ENCODE measurements around the gene TYRP1. TPM values are rescaled to one million over a fixed set of nuclear protein-coding genes. Genes with fewer than 3 reads are reported as not detected.

The TYRP1 gene
- total and polyA plus RNA-seq, 12 donors: 0.11 to 0.12 TPM; not detected in 10

DNA sequence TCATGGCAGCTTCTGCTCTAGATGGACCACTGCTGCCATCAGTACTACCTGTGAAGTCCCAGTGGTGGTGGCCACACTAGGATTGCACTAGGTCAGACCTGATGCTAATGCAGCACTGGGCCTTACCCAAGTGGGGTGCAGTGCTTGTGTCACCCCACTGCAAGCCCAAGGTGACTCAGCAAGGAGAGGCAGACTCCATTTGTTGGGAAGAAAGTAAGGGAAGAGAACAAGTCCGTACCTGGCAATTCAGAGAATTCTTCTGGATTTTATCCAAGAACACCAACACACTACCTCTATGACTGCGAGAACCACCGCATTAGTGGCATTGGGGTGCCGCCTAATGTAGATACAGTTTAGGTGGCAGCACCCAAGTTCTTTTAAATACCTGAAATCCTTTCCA is 34.0 kb upstream of the TYRP1 start:
- Histone ChIP-seq H3K4me1 (replicated peaks in 1 of 2) (no peaks in the 10 kb centered on the region), H3K36me3 (replicated peaks in 1 of 2) (no peaks in the 10 kb centered on the region), H3K27ac (no peak overlapping the region), H3K9me3 (replicated peaks in 1 of 3) (no peaks in the 10 kb centered on the region), H3K4me3 (no peak overlapping the region), H3K27me3 (no peaks in the 10 kb centered on the region)
- WGBS, 4 donors: 88 to 98% (median 90%) methylated on average over 4 of the region's 4 CpGs
- intact Hi-C loops (cut with DNase I): no loop called here
- no peak for DNase-seq
- TF ChIP-seq, protein P1, sequence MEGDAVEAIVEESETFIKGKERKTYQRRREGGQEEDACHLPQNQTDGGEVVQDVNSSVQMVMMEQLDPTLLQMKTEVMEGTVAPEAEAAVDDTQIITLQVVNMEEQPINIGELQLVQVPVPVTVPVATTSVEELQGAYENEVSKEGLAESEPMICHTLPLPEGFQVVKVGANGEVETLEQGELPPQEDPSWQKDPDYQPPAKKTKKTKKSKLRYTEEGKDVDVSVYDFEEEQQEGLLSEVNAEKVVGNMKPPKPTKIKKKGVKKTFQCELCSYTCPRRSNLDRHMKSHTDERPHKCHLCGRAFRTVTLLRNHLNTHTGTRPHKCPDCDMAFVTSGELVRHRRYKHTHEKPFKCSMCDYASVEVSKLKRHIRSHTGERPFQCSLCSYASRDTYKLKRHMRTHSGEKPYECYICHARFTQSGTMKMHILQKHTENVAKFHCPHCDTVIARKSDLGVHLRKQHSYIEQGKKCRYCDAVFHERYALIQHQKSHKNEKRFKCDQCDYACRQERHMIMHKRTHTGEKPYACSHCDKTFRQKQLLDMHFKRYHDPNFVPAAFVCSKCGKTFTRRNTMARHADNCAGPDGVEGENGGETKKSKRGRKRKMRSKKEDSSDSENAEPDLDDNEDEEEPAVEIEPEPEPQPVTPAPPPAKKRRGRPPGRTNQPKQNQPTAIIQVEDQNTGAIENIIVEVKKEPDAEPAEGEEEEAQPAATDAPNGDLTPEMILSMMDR (IDR thresholded peaks at IDR 0.05): no peak
- TF ChIP-seq POLR2A (IDR thresholded peaks at IDR 0.05): no peak

DNA sequence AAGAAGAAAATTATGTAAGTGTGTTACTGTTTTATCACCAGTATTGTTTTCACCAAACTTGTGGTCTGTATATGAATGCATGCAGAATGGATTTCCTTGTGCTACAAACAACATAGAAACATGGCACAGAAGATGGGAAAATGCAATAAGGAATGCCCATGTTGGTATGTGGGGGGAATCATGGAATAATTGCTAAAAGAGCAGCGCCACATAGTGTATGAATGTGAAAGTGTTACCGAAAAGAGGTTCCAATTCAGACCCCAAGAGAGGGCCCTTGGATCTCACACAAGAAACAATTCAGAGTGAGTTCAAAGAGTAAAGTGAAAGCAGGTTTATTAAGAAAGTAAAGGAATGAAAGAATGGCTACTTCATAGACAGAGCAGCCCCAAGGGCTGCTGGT is 26.4 kb upstream of the TYRP1 start:
- intact Hi-C loops (cut with DNase I): no loop called here
- TF ChIP-seq, protein P1 (IDR thresholded peaks at IDR 0.05): no peak
- no peak for TF ChIP-seq POLR2A (IDR thresholded peaks at IDR 0.05)
- H3K4me1 ChIP-seq (replicated peaks in 1 of 2): no peaks in the 10 kb centered on the region

DNA sequence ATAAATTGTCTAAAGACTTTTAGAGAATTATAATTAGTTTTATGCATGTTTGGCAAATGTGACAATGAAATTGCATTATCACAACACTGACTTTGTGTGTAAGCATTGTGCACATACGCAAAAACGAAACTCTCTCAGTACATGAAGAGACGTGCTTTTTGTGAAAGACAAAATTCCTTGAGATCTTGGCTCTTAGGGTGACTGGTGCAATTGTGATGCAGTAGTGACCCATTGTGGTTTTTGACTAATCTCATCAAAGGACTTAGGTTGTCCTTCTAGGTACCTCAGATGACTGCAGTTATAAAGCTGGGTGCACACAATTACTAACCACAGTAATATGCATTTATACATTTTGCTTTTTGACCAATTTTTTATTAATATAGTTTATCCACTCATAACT is 25.3 kb upstream of the TYRP1 start:
- no peak for DNase-seq
- WGBS, 4 donors: 80 to 90% (median 86%) methylated on average over 3 of the region's 3 CpGs
- no peaks in the 10 kb centered on the region for H3K27me3 ChIP-seq
- intact Hi-C loops (cut with DNase I): no loop called here
- H3K4me3 ChIP-seq: no peak overlapping the region
- H3K4me1 ChIP-seq (replicated peaks in 1 of 2): no peaks in the 10 kb centered on the region
- H3K27ac ChIP-seq: no peak overlapping the region
- TF ChIP-seq, protein P1 (IDR thresholded peaks at IDR 0.05): no peak
- TF ChIP-seq POLR2A (IDR thresholded peaks at IDR 0.05): no peak
- H3K9me3 ChIP-seq (replicated peaks in 1 of 3): peaks cover 0 to 9% (median 0%) of the 10 kb centered on the region in 3 donors
- no peaks in the 10 kb centered on the region for H3K36me3 ChIP-seq (replicated peaks in 1 of 2)

More for the DNA sequence above, 26.4 kb upstream of the TYRP1 start:
- no peak overlapping the region for H3K27ac ChIP-seq
- no peaks in the 10 kb centered on the region for H3K27me3 ChIP-seq
- DNase-seq: no peak
- H3K9me3 ChIP-seq (replicated peaks in 1 of 3): no peaks in the 10 kb centered on the region
- H3K4me3 ChIP-seq: no peak overlapping the region
- no peaks in the 10 kb centered on the region for H3K36me3 ChIP-seq (replicated peaks in 1 of 2)
- 36 to 63% (median 51%) methylated on average over 2 of the region's 2 CpGs for WGBS, 4 donors

DNA sequence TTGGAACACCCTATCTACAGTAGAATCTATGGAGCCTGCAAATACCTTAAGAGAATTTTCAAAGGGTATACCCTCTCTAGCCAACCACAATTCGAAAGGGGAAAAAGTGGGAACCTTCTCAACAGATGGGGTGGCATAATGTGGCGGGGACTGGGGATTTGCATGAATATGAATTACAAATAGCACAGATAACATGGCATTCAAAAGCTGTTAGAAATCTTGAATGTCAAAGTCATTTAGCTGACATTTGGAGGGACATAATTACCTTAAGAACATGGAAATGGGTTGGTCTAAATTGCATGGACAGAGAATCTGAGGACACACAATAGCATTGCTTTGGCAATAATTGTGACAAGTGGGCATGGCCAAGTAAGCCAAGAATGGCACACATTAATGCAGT is 23.2 kb upstream of the TYRP1 start:
- Histone ChIP-seq H3K4me3 (no peak overlapping the region), H3K27me3 (no peaks in the 10 kb centered on the region), H3K4me1 (replicated peaks in 1 of 2) (no peaks in the 10 kb centered on the region), H3K9me3 (replicated peaks in 1 of 3) (peaks cover 0 to 9% (median 0%) of the 10 kb centered on the region in 3 donors), H3K27ac (no peak overlapping the region), H3K36me3 (replicated peaks in 1 of 2) (no peaks in the 10 kb centered on the region)
- DNase-seq: no peak
- TF ChIP-seq POLR2A (IDR thresholded peaks at IDR 0.05): no peak
- TF ChIP-seq, protein P1 (IDR thresholded peaks at IDR 0.05): no peak
- 64 to 74% (median 70%) methylated on average over 2 of the region's 2 CpGs for WGBS, 4 donors
- intact Hi-C loops (cut with DNase I): no loop called here
